Testis (tissue), 2 donors: Measurements from ENCODE around the gene PRR30.

ENCODE experiments used
- CTCF ChIP-seq, 3 experiments: fragments of 450-650 bp in 2 of 3; fragments of 200-600 bp in 1 of 3; sonication (generic) in 1 of 3; IDR thresholded peaks; one replicate each; pipeline ENCODE4 v1.5.1; 2016 to 2019; ENCODE audit warnings: antibody characterized with exemption in 3 of 3, mild to moderate bottlenecking in 2 of 3, moderate library complexity in 1 of 3
- POLR2A ChIP-seq: fragments of 450-650 bp; IDR thresholded peaks from one replicate; pipeline ENCODE4 v1.6.1; 2017; ENCODE audit warnings: antibody characterized with exemption, mild to moderate bottlenecking, moderate library complexity

- TF ChIP-seq CTCF (IDR thresholded peaks at IDR 0.05) (no peak), POLR2A (no peak)
Measured at GRCh38 chr2:27087823-27088410, 51.3 kb downstream of the PRR30 start.
